ENCODE data around the gene NAT10.

NAT10 gene

DNA sequence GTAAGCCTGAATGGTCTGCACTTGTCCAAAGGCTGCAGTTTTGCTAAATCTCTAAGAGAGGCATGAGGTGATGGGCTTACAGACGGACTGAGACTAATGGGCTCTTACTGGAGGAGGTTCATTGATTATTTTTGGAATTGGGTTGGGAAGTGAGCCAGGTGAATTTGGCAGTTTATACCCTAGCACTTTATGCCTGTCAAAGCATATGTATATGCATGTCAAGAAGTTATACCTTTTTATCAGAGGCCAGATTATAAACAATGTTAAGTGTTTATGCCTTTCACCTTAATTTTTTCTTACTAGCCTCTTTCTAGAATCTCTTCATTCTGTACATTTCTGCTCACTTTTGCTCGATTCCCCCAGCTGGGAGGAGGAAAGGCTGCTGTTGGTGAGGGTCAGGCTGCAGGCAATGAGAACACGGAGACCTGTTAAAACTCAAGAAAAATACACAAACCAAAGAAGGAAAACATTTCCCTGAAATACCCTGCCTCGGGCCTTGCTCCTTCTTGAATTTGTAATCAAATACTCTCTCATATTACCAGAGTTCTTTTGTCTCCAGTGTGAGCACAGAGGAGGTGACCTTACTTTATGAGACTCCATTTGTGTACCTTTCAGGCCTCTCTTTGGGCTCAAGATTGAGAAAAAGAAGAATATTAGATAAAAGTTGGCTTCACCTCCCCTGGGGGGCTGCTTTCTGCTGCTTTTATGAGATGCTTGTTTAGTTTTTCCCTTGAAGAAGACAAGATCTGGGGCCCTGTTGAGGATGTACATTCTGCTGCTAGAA, 19.6 kb downstream of the NAT10 start:
- in situ Hi-C loops (cut with HindIII; ENCODE audit: low pct_unique_long_range_greater_than_20kb, low sequenced_read_pairs): no loop called here
- DNase-seq (ENCODE audit: low read depth in 1 of 2, low spot score in 1 of 2): peak in 1 of 2 experiments; percentile 64
- no peak for TF ChIP-seq JUND (IDR thresholded peaks at IDR 0.05; ENCODE audit: low read depth)

DNA sequence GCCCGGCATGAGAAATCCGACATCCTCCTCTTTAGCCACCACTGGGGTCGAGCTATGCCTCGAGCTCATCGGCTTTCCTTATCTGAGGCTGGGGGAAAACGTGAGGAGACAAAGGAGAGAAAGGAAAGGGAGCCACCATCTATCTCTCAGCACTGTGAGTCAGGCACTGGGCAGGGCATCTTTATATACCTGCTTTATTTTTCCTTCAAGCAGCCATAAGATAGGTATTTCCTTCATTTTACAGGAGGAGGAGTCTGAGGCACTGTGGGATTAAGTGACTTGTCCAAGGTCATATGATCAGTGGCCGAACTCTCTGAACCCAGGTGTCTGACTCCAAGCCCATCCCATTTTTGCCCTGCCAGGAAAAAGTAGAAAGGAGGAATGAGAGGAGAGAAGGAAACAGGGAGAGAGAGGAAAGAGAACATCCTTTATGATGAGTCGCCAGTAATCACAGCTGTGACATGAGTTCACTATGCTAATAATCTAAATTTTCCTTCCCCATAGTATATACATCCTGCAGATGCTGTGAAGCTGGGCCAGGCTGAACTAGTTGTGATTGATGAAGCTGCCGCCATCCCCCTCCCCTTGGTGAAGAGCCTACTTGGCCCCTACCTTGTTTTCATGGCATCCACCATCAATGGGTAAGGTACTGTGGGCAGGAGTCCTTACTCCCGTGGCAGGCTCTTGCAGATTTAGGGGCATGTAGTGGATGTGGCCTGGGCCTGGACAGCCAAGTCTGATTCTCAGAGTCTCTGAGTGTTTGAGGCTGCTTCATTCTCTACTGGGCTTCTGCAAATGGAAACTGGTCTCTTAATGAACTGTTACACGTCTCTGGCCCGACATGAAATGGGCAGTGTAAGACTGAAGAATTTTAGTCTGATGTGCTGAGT, 21.8 kb downstream of the NAT10 start:
- DNase-seq (ENCODE audit: low read depth in 1 of 2, low spot score in 1 of 2): no peak
- in situ Hi-C loops (cut with HindIII; ENCODE audit: low pct_unique_long_range_greater_than_20kb, low sequenced_read_pairs): no loop called here
- TF ChIP-seq JUND (IDR thresholded peaks at IDR 0.05; ENCODE audit: low read depth): no peak

DNA sequence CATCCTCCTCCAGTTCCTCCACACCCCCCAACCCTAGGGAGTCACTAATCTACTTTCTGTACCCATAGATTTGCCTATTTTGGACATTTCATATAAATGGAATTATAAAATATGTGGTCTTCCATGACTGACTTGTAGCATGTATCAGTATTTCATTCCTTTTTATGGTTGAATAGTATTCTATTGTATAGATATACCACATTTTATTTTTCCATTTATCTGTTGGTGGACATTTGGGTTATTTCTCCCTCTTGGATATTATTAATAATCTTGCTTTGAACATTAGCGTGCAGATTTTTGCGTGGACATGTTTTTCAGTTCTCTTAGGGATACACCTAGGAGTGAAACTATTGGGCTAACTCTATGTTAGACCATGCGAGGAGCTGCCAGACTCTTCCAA, 23.4 kb downstream of the NAT10 start:
- TF ChIP-seq JUND (IDR thresholded peaks at IDR 0.05; ENCODE audit: low read depth): no peak
- DNase-seq (ENCODE audit: low read depth in 1 of 2, low spot score in 1 of 2): no peak
- in situ Hi-C loops (cut with HindIII; ENCODE audit: low pct_unique_long_range_greater_than_20kb, low sequenced_read_pairs): no loop called here

DNA sequence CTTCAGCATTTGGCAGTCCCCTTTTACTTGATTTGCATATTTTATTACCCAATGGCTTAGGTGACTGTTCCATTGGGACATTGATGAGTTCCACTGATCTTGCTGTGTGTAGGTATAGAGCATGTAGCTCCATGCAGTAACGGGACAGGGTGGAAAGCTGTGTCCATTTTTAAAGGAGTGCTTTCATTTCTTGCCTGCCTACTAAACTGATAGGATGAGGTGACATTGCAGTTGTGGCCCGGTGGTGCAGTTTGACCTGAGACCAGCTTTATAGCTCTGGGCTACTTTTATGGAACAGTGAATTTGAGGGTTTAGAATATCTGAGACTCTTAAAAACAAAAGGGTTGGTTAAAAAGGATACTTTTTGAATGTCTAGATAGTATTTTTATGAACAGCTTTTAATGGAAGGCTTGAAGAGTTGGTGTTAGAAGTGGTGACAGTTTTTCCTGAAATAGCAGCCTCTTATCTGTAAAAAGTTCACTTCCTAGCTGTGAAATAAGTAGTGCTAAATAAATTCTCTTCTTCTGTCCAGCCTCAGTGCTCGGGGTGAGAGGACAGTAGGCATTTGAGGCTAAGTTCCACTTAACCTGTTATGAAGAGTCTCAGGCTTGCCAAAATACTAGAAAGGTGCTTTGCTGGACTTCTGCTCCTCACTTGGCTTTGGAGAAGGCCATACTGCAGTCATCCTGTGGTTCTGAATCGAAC, 27.0 kb downstream of the NAT10 start:
- DNase-seq (ENCODE audit: low read depth in 1 of 2, low spot score in 1 of 2): no peak
- in situ Hi-C loops (cut with HindIII; ENCODE audit: low pct_unique_long_range_greater_than_20kb, low sequenced_read_pairs): no loop called here
- TF ChIP-seq JUND (IDR thresholded peaks at IDR 0.05; ENCODE audit: low read depth): no peak

DNA sequence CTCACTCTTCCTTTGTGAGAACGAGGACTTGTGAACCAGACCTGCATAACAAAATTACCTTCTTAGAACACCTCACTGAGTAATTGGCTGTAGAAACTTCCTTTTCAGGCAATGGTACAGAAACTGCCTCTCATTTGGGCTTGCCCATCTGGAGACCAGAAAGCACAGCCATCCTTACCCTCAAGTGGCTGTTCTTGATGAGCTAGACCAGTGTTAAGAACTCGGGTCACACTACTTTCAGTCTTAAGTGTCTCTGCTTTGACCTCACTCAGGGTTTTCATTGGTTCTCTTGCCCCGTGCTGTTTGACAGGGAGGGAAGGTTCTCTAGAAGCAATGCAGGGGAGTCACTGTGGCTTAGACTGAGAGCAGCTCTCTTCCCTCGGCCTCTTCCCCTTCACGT, 29.3 kb downstream of the NAT10 start:
- no peak for DNase-seq (ENCODE audit: low read depth in 1 of 2, low spot score in 1 of 2)
- in situ Hi-C loops (cut with HindIII; ENCODE audit: low pct_unique_long_range_greater_than_20kb, low sequenced_read_pairs): no loop called here

DNA sequence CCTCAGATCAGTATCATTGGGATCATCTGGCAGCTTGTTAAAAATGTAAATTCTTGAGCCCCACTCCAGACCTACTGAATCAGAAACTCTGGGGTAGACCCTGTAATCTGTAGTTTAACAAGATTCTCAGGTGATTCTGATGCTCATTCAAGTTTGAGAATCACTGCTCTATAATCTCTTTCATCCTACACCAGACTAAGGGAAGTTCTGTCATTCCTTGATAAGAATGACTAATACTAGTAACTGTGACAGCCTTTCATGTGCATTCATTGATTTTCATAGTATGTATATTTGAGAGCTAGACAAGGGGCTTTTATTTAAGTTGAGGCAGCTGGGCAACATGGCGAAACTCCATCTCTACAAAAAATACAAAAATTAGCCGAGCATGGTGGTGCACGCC, 30.0 kb downstream of the NAT10 start:
- TF ChIP-seq JUND (IDR thresholded peaks at IDR 0.05; ENCODE audit: low read depth): no peak
- no peak for DNase-seq (ENCODE audit: low read depth in 1 of 2, low spot score in 1 of 2)
- in situ Hi-C loops (cut with HindIII; ENCODE audit: low pct_unique_long_range_greater_than_20kb, low sequenced_read_pairs): no loop called here

More for the DNA sequence above, 29.3 kb downstream of the NAT10 start:
- TF ChIP-seq JUND (IDR thresholded peaks at IDR 0.05; ENCODE audit: low read depth): no peak

DNA sequence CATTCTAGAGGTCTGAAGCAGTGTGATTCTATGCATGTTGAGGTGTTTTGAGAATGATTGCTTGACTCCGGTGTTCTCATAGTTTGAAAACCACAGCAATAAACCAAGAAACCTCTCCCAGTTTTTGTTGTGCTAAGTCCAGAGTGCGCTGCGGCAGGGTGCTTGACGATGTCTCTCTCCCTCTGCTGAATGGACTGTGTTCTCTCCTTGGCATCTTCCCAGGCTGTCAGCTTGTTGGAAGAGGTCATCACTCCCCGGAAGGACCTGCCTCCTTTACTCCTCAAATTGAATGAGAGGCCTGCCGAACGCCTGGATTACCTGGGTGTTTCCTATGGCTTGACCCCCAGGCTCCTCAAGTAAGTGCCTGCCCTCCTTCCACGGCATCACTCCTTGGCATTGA, 31.0 kb downstream of the NAT10 start:
- DNase-seq (ENCODE audit: low read depth in 1 of 2, low spot score in 1 of 2): no peak
- in situ Hi-C loops (cut with HindIII; ENCODE audit: low pct_unique_long_range_greater_than_20kb, low sequenced_read_pairs): no loop called here

DNA sequence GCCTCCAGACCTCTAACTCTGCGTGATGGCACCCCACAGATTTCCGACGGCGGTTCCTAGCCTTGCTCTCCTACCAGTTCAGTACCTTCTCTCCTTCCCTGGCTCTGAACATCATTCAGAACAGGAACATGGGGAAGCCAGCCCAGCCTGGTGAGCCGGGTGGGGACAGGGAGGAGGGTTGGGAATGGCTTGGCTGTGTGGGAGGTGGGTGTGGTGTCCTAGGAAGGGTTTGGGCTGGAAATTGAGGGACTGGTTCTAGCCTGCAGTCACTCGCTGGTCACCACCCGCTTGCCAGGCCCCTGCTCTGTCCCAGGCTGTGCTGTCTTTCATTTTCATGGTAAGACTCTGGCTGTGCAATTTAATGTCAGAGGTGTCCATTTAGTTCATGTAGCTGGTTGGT, 33.9 kb downstream of the NAT10 start:
- no peak for TF ChIP-seq JUND (IDR thresholded peaks at IDR 0.05; ENCODE audit: low read depth)
- no peak for DNase-seq (ENCODE audit: low read depth in 1 of 2, low spot score in 1 of 2)
- in situ Hi-C loops (cut with HindIII; ENCODE audit: low pct_unique_long_range_greater_than_20kb, low sequenced_read_pairs): no loop called here

More for the DNA sequence above, 31.0 kb downstream of the NAT10 start:
- TF ChIP-seq JUND (IDR thresholded peaks at IDR 0.05; ENCODE audit: low read depth): no peak

DNA sequence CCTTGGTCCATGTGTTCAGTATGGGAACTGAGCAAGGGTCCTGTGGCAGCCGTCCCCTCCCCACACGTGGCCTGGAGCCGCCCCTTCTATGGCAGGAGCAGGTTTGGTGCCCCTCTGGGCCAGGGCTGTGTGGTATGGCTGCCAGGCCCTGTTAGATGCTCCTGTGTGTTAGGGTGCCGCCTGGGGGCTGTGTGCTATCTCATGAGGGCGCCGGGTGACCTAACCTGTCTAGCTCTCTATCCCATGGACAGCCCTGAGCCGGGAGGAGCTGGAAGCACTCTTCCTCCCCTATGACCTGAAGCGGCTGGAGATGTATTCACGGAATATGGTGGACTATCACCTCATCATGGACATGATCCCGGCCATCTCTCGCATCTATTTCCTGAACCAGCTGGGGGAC, 34.7 kb downstream of the NAT10 start:
- in situ Hi-C loops (cut with HindIII; ENCODE audit: low pct_unique_long_range_greater_than_20kb, low sequenced_read_pairs): no loop called here
- no peak for TF ChIP-seq JUND (IDR thresholded peaks at IDR 0.05; ENCODE audit: low read depth)
- DNase-seq (ENCODE audit: low read depth in 1 of 2, low spot score in 1 of 2): no peak

DNA sequence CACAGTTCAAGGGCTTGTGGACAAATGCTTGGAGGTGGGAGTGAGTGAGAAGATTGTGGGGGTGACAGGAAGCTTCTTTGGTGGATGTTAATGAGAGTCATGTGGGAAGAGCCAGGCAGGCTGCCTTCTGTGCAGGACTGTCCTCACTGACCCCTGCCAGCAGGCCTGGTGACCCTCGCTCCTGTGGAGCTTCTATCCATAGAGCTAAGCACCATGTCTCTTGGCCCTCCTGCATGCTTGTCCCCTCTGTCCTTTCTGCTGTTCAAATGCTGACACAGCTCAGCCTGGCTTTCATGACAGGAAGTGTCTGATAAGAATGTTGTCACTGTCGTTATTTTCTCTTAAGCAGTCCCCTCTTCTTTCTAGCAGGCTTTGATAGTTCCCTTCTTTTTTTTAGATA, 37.6 kb downstream of the NAT10 start:
- no peak for TF ChIP-seq JUND (IDR thresholded peaks at IDR 0.05; ENCODE audit: low read depth)
- in situ Hi-C loops (cut with HindIII; ENCODE audit: low pct_unique_long_range_greater_than_20kb, low sequenced_read_pairs): no loop called here
- DNase-seq (ENCODE audit: low read depth in 1 of 2, low spot score in 1 of 2): no peak

DNA sequence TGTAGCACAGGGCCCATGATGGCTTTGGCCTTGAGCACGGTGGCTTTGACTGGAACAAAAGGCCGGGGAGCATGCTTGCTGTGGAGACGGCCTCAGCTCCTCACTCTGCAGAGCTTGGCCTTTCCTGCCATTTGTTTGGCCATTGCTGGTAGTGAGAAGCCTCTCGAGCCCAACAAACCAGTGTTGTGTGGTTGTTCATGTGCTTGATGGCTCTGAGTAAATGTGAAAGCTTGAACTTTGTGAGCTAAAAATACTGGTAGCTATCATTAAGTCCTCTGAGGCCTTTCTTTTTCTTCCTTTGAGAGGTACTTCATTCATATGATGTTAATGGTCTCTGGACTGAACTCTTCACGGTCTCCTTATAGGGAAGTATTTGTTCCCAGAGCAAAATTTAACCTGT, 39.6 kb downstream of the NAT10 start:
- no peak for DNase-seq (ENCODE audit: low read depth in 1 of 2, low spot score in 1 of 2)
- in situ Hi-C loops (cut with HindIII; ENCODE audit: low pct_unique_long_range_greater_than_20kb, low sequenced_read_pairs): no loop called here
- TF ChIP-seq JUND (IDR thresholded peaks at IDR 0.05; ENCODE audit: low read depth): no peak

DNA sequence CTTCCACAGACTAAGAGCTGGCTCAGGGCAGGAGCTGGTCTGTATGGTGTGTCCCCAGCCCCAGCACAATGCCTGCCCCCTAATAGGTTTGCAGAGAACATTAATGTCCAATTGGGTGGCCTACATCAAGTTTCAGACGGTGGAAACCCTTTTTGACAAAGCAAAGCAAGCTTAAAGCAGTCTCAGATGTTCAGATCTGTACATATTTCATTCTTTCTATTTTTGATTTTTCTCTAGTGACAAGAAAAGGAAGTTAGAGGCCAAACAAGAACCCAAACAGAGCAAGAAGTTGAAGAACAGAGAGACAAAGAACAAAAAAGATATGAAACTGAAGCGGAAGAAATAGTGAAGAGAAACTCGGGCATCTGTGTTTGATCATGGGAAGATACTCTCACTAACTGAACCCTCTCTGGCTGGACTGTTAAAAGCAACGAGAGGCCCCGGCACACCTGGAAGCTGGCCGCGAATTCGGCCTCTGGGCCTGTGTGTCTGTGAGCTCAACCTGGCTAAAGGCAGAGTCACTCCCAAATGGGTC, 40.5 kb downstream of the NAT10 start:
- in situ Hi-C loops (cut with HindIII; ENCODE audit: low pct_unique_long_range_greater_than_20kb, low sequenced_read_pairs): no loop called here
- no peak for TF ChIP-seq JUND (IDR thresholded peaks at IDR 0.05; ENCODE audit: low read depth)
- DNase-seq (ENCODE audit: low read depth in 1 of 2, low spot score in 1 of 2): no peak

All from T47D (cell line).